DMS53 (cell line): ENCODE data around the gene PPHLN1.

Experiments used
- DNase-seq: peaks from one replicate; lab custom pipeline; 2025; lab: John Stamatoyannopoulos, UW

Gene PPHLN1

GRCh38 chr12:42482748-42483520 lies 157.0 kb downstream of the PPHLN1 start:
- DNase-seq, result peak; percentile 94

DNA sequence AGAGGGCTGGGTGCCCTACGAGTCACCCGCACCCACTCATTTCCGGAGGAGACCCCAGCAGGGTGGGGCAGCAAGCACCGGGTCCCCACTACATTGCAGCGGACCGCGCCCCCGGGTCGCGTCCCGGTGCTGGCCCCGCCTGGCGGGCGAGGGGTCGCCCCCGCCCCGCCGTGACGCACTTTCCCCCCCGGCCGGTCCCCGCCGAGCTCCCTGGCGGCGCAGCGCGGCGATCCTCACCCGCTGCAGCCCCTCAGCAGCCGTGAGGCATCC lies 157.5 kb downstream of the PPHLN1 start:
- DNase-seq, result no peak

DNA sequence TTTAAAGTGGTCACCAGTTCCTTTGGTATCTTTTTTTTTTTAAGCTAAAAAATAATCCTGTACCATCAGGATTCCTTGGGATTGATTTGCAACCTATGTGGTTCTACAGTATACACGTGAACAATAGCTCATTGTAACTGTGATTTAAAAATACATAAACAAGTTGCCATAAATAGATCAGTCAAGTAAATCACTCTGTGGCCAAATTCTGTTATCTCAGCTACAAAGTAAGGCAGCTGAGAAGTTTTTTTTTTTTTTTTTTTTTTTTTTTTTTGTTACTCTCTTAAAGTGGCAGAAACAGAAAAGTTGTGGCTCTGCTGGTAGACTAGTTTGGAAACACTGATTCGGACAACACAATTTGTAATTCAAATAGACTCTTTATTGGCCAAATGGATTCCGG lies 159.0 kb downstream of the PPHLN1 start:
- no peak for DNase-seq

DNA sequence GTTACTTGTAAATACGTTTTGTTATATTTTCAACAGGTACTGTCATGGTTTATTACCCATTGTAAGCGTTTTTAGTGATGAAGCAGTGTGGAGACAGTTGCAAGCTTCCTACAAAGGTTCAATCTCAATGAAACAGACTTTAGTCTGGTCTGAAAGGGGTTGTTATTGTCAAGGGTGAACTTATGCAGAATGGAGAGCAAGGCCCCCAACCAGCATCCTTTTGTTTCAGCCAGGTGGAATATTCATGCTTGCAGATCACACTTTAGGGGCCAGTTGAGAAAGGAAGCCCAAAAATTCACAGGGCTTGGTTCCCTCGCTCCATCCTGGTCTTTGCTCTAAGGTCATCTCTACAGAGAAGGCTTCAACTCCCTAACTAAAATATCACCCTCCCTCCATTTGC lies 159.9 kb downstream of the PPHLN1 start:
- no peak for DNase-seq

DNA sequence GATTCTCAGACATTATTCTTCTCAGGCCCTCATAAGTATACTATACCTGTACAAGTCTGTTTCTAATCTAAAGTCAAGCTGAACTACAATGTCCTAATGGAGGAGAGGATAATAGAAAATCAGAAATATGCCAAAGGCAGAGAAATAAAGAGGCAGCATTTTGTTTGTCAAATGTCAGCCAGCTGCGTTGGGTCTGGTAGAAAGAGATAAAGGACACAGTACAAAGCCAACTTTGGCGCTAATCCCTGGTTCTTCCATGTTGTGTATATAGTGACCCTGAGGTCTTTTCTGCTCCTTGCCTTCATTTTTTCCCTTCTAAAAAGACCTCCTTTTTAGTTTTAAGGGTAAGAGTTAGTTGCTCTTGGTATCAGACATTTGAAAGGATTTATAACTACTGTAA lies 160.4 kb downstream of the PPHLN1 start:
- no peak for DNase-seq

DNA sequence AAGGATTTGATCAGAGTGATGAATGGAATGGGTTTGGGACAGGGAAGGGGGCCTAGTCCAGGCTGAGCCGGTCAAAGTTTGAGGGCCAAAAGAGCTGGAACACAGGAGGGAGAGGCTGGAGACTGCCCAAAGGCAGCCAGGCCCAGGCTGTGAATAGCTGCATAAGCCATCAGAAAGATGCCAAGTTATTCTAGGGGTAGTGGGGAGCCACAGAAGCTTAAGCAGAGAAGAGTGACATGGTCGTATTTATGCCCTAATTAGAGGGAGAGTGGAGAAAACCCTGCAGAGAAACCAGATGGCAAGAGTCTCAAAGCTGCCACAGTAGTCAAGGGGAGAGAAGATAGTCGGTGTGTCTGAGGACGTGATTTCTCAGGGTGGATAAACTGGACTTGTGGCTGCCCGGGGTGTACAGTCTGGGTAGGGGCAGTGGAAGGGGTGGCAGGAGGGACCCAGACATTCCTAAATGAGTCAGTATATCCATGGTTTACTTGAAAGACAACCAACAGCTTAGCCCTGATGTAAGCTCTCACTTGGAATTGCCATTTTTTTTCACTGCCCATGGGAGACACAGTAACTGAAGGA lies 164.4 kb downstream of the PPHLN1 start:
- no peak for DNase-seq
